Renal cortex interstitium (tissue), 11 donors: Measurements from ENCODE around the gene TAGLN3. TPM values are rescaled to one million over a fixed set of nuclear protein-coding genes. Genes with fewer than 3 reads are reported as not detected.
"Not testable (repeated sequence)": the region's sequence is repeated elsewhere in the genome, so short reads cannot be mapped to it uniquely, and the experiment has no call there.

ENCODE experiments used
- DNase-seq, 11 donors: peaks; one replicate each; pipeline ENCODE4 v3.0.0-alpha.2; 2013; ENCODE audit warnings: low read depth in 9 of 11, low spot score in 4 of 11; ENCODE audit errors: extremely low read depth in 1 of 11
- polyA plus RNA-seq, 3 donors: library from polyadenylated mRNA; unstranded; fragments of 120-200 nt; gene quantifications; one replicate each; pipeline ENCODE4 v1.2.1, GENCODE V29; 2013; ENCODE audit not compliant: insufficient read length in 3 of 3

Gene TAGLN3
- polyA plus RNA-seq, 3 donors, result 1.5 to 3.0 (median 1.9) TPM

- DNase-seq, result no peak
These were observed 32.2 kb downstream of the TAGLN3 start for GRCh38 chr3:112030901-112031300.

- DNase-seq, result no peak
These were observed 33.5 kb downstream of the TAGLN3 start for GRCh38 chr3:112032098-112032731.

- no peak for DNase-seq
These were observed 35.7 kb downstream of the TAGLN3 start, which contains the start of gene TMPRSS7 for GRCh38 chr3:112034436-112034835. TSS of gene TMPRSS7 (plus strand) at chr3:112034736. CDS start at chr3:112034846, 110 bp downstream.

DNA sequence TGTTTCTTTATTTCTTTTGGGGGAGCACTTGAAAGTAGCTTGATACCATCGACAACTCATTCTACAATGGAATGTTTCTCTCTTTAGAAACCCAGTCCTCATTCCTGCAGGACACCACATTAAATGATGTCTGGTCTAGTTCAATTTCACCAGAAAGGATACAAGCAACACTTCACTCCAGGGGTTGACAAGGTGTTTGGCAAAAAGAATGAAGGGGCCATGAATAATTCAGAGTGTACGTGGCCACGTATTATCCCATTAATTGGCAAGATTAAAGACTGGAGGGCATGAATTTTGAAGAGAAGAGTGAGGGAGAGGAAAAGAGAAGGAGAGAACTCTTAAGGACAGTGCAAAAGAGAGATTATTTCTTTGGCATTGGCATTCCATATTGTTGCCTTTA is 36.5 kb downstream of the TAGLN3 start:
- no peak for DNase-seq

DNA sequence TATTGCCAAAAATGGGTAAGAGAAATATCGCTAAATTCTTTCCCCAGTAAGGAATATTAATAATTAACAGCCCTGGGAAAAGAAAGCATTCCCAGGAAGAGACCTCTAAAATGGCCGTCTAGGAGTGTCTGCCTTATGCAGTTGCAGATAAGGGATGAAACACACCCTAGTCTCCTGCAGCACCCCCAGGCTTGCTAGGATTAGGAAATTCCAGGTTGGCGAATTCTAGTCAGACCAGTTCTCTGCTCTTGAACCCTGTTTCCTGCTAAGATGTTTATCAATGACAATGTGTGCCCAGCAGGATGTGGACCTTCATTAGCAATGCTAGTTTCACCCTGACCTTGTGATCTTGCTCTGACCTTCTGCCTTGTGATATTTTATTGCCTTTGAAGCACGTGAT is 38.5 kb downstream of the TAGLN3 start:
- DNase-seq, result not testable (repeated sequence)

DNA sequence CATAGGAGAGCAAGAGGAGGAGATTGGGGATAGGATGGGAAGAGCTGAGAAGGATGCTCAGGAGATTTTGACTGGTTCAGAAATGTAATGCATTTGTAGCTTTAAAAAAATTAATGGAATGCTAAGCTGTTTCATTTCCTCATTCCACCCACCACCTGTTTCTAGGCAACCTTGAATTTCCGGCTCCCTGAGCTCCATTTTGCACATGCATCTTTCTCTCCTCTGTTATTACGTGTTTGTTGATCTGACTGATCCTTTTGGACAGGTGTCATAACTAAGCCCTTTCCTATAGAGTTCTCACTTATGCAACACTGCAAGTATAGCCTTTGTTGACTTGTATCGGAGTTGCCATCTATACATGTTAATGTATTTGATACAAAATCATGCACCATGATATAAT is 40.1 kb downstream of the TAGLN3 start:
- DNase-seq, result peak in 1 of 11 donors; percentile 20

GRCh38 chr3:112041321-112041720 is 42.6 kb downstream of the TAGLN3 start:
- DNase-seq, result no peak

- no peak for DNase-seq
These were observed 44.1 kb downstream of the TAGLN3 start for GRCh38 chr3:112042842-112043280.

DNA sequence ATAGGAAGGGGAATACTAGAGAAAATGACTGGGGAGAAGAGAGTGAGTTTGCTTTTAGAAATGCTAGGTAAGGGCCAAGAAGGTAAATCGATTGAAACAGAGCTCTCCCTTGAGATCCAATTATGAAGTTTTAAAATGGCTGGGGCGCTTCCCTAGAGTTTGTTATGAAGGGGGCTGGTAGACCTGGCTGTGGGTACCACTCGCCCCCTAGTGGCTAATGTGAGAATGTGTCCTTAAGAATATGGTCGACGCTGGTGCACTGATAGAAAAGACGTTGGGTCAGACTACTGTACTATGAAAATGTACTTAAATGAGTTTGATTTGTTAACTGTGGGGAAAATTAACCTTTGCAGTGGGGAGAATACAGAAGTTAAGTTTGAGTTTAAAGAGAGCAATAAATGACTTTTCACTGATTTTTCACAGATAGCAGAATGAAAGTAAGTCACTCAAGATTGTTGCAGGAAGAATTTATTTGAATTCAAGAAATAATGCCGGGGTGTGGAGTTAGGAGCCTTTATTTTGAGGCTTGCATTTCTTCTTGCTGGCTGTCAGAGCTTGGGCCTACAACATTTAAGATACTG is 45.0 kb downstream of the TAGLN3 start:
- peak; percentile 29 to 57 (median 41) for DNase-seq

GRCh38 chr3:112046599-112046998 is 47.9 kb downstream of the TAGLN3 start:
- DNase-seq, result no peak

GRCh38 chr3:112047264-112047663 is 48.5 kb downstream of the TAGLN3 start:
- DNase-seq, result no peak

GRCh38 chr3:112048911-112049310 is 50.2 kb downstream of the TAGLN3 start:
- no peak for DNase-seq

DNA sequence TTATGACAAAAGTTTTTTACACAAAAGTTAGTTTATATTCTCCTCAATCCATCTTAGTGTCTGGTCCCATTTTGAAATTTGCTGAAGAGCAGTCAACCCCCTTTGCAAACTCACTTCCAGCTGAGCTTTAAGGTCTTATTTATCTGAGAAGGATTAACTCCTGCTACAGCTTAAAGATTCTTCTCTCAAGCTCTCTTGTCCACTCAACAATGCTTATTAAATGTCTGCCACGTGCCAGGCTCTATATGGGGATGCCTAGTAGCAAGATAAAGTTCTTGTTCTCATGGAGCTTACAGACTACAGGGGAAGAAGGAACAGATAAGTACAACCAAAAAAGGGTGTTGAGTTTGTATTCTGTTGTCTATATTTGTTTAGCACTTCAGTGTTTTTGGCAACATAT is 54.5 kb downstream of the TAGLN3 start:
- no peak for DNase-seq

GRCh38 chr3:112056451-112056929 is 57.8 kb downstream of the TAGLN3 start:
- no peak for DNase-seq

- DNase-seq, result no peak
These were observed 60.8 kb downstream of the TAGLN3 start for GRCh38 chr3:112059497-112059896.

DNA sequence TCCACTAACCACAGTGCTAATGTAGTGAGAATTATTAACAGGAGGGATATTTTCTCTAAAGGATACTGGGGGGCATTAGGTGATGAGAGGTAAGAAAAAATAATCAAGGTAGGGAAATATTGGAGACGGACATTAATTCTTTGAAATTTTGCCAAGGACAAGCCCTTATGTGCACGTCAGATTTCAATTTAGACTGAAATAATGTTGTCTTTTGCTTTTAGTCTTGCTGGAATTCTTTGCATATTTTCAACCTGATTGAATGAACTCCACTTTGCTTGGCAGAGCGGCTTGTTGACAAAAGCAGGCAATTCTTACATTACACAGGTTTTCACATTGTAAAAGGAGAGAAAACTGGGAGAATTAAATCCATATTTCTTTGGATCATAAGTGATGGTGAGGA is 62.4 kb downstream of the TAGLN3 start:
- DNase-seq, result peak in 1 of 11 donors; percentile 27

Other genes with a start within 250 kb of the TAGLN3 start
- gene PHLDB2, start 139.7 kb upstream of the TAGLN3 start, polyA plus RNA-seq, result 100 to 1,000 TPM in 1 of 3 donors, 10 to 100 TPM in 2; 77.8 to 117 (median 94.6) TPM
- 10 to 100 TPM; 51.8 to 52.9 (median 52.3) TPM for gene ABHD10, start 19.9 kb upstream of the TAGLN3 start, polyA plus RNA-seq
- under 1 TPM in 1 of 3 donors, not detected in 2; 0.09 TPM for gene TMPRSS7, start 35.8 kb downstream of the TAGLN3 start, polyA plus RNA-seq
- 1 to 10 TPM; 5.9 to 7.9 (median 6.0) TPM for gene C3orf52, start 87.5 kb downstream of the TAGLN3 start, polyA plus RNA-seq
- gene GCSAM, start 134.3 kb downstream of the TAGLN3 start, polyA plus RNA-seq, result 1 to 10 TPM; 1.3 to 3.1 (median 2.3) TPM